HCT116 (cell line): ENCODE data around the gene GGT6. TPM values are rescaled to one million over a fixed set of nuclear protein-coding genes. Genes with fewer than 3 reads are reported as not detected.

Experiments
- ATAC-seq: fragments of 200-7000 bp; cut with Tn5 transposase; 2 replicates; pipeline ENCODE4 v1.9.1; 2020; ENCODE audit warnings: mild to moderate bottlenecking, moderate library complexity
- BruUV-seq: library from RNA; stranded (reverse); fragments of 400-500 nt; replicated peaks from 2 replicates; lab custom pipeline; 2021; lab: Mats Ljungman, UMichigan
- CTCF ChIA-PET: fragments of 300-600 bp; sonication (Branson Sonifier 250); formaldehyde crosslinking; loops from one replicate; lab custom pipeline; 2021; ENCODE audit warnings: antibody characterized with exemption; lab: Charles Lee
- POLR2A ChIA-PET: fragments of 300-600, 350-600 bp; sonication (Branson Sonifier 250); formaldehyde crosslinking; loops from one replicate; lab custom pipeline; 2021; ENCODE audit warnings: antibody characterized with exemption; lab: Charles Lee
- RAD21 ChIA-PET, 2 experiments: fragments of 300-600 bp; sonication (Branson Sonifier 250); formaldehyde crosslinking; loops; one replicate each; lab custom pipeline; 2023; ENCODE audit warnings: low total read pairs in 2 of 2; ENCODE audit not compliant: uncharacterized antibody in 2 of 2, unreplicated experiment in 2 of 2, low non-redundant PET in 1 of 2; lab: Charles Lee
- DNase-seq: peaks from one replicate; pipeline ENCODE4 v3.0.0-alpha.2; 2010; ENCODE audit warnings: low read depth, low spot score
- H2AFZ ChIP-seq: fragments of 200-600 bp; shearing (Covaris generic), sonication (generic); 2 replicates; pipeline ENCODE4 v1.6.1; 2017; ENCODE audit warnings: low read depth, mixed run types, mixed read lengths, antibody characterized with exemption, low read length; ENCODE audit not compliant: poor library complexity, severe bottlenecking
- H3K27ac ChIP-seq: 2 replicates; pipeline ENCODE4 v1.5.1; 2012; ENCODE audit warnings: low read depth, low read length
- H3K27me3 ChIP-seq: fragments of 200-600 bp; sonication (generic); 2 replicates; pipeline ENCODE4 v1.6.1; 2016; ENCODE audit warnings: mixed run types, low read length, mixed read lengths; ENCODE audit not compliant: insufficient read depth
- H3K36me3 ChIP-seq, 2 experiments: fragments of 200-500 bp in 1 of 2; fragments of 200-600 bp in 1 of 2; sonication (Bioruptor generic) in 1 of 2; sonication (generic) in 1 of 2; 2 replicates each; pipeline versions ENCODE4 v1.5.1 to v1.6.1; 2014 to 2016; ENCODE audit warnings: low read length in 2 of 2, inconsistent platforms in 1 of 2, mixed read lengths in 1 of 2, mixed run types in 1 of 2; ENCODE audit not compliant: insufficient read depth in 2 of 2, control insufficient read depth in 1 of 2
- H3K4me1 ChIP-seq, 2 experiments: fragments of 200-600 bp in 1 of 2; sonication (generic) in 1 of 2; 2 replicates each; pipeline versions ENCODE4 v1.5.1 to v1.6.1; 2012 to 2017; ENCODE audit warnings: low read length in 2 of 2, inconsistent platforms in 1 of 2, mild to moderate bottlenecking in 1 of 2, mixed read lengths in 1 of 2, mixed run types in 1 of 2, moderate library complexity in 1 of 2; ENCODE audit not compliant: insufficient read depth in 2 of 2, control insufficient read depth in 1 of 2
- H3K4me2 ChIP-seq: fragments of 200-600 bp; sonication (generic); 2 replicates; pipeline ENCODE4 v1.6.1; 2017; ENCODE audit warnings: mixed run types, low read length, mixed read lengths
- H3K4me3 ChIP-seq, 2 experiments: fragments of 200-600 bp in 1 of 2; sonication (generic) in 1 of 2; replicated peaks in 1 of 2; 2 replicates each; pipeline ENCODE4 v1.5.1; 2011 to 2016; ENCODE audit warnings: low read length in 2 of 2, control low read depth in 1 of 2, low read depth in 1 of 2, mild to moderate bottlenecking in 1 of 2, mixed read lengths in 1 of 2, mixed run types in 1 of 2
- H3K79me2 ChIP-seq: fragments of 200-600 bp; sonication (generic); 2 replicates; pipeline ENCODE4 v1.6.1; 2017; ENCODE audit warnings: mild to moderate bottlenecking, mixed run types, low read length, moderate library complexity, mixed read lengths; ENCODE audit not compliant: insufficient read depth
- H3K9ac ChIP-seq: fragments of 200-600 bp; sonication (generic); 2 replicates; pipeline ENCODE4 v1.6.1; 2016; ENCODE audit warnings: low read length, mixed read lengths
- H3K9me2 ChIP-seq: fragments of 200-600 bp; sonication (generic), shearing (Covaris generic); 2 replicates; pipeline ENCODE4 v1.6.1; 2017; ENCODE audit warnings: mixed run types, mild to moderate bottlenecking, moderate library complexity; ENCODE audit not compliant: insufficient read depth
- H3K9me3 ChIP-seq, 2 experiments: fragments of 200-500 bp in 1 of 2; fragments of 200-600 bp in 1 of 2; sonication (Bioruptor generic) in 1 of 2; sonication (generic) in 1 of 2; 2 replicates each; pipeline ENCODE4 v1.6.1; 2014 to 2017; ENCODE audit warnings: low read length in 2 of 2, mixed read lengths in 2 of 2, inconsistent platforms in 1 of 2, low read depth in 1 of 2, mild to moderate bottlenecking in 1 of 2, mixed run types in 1 of 2, moderate library complexity in 1 of 2; ENCODE audit not compliant: control insufficient read depth in 1 of 2, insufficient read depth in 1 of 2
- H4K20me1 ChIP-seq: fragments of 200-600 bp; sonication (generic), shearing (Covaris generic); 2 replicates; pipeline ENCODE4 v1.6.1; 2017; ENCODE audit warnings: mixed run types, mild to moderate bottlenecking, moderate library complexity; ENCODE audit not compliant: insufficient read depth
- CBX3 ChIP-seq: IDR thresholded peaks from 2 replicates; pipeline ENCODE4 v1.6.1; 2012; ENCODE audit warnings: low read depth
- CEBPB ChIP-seq: IDR thresholded peaks from 2 replicates; pipeline ENCODE4 v1.6.1; 2012; ENCODE audit warnings: low read depth
- ELF1 ChIP-seq: IDR thresholded peaks from 2 replicates; pipeline ENCODE4 v1.6.1; 2012; ENCODE audit warnings: low read depth, borderline replicate concordance
- EZH2 ChIP-seq: fragments of 200-600 bp; sonication (generic); IDR thresholded peaks from 2 replicates; pipeline ENCODE4 v1.6.1; 2017; ENCODE audit warnings: antibody characterized with exemption, mixed run types
- FOSL1 ChIP-seq: IDR thresholded peaks from 2 replicates; pipeline ENCODE4 v1.6.1; 2012; ENCODE audit warnings: low read depth
- JUND ChIP-seq: IDR thresholded peaks from 2 replicates; pipeline ENCODE4 v1.6.1; 2012
- POLR2A ChIP-seq: IDR thresholded peaks from 2 replicates; pipeline ENCODE4 v1.7.0; 2011; ENCODE audit warnings: borderline replicate concordance; ENCODE audit not compliant: insufficient read depth, insufficient read length; ENCODE audit errors: extremely low read depth
- POLR2AphosphoS5 ChIP-seq: IDR thresholded peaks from 2 replicates; pipeline ENCODE4 v1.6.1; 2011; ENCODE audit warnings: mild to moderate bottlenecking, low read depth, low read length, moderate library complexity
- RAD21 ChIP-seq: IDR thresholded peaks from 2 replicates; pipeline ENCODE4 v1.6.1; 2012; ENCODE audit warnings: low read depth, mild to moderate bottlenecking
- TCF7L2 ChIP-seq: IDR thresholded peaks from 2 replicates; pipeline ENCODE4 v1.7.0; 2011; ENCODE audit warnings: borderline replicate concordance, inconsistent platforms; ENCODE audit not compliant: insufficient read depth, insufficient read length; ENCODE audit errors: extremely low read depth
- YY1 ChIP-seq: IDR thresholded peaks from 2 replicates; pipeline ENCODE4 v1.6.1; 2011; ENCODE audit warnings: low read length, low read depth, moderate library complexity, mild to moderate bottlenecking; ENCODE audit not compliant: insufficient replicate concordance; ENCODE audit errors: extremely low read depth
- ZBTB33 ChIP-seq: IDR thresholded peaks from 2 replicates; pipeline ENCODE4 v1.6.1; 2011; ENCODE audit warnings: mild to moderate bottlenecking, low read length, moderate library complexity; ENCODE audit not compliant: insufficient replicate concordance; ENCODE audit errors: extremely low read depth
- ZFX ChIP-seq: fragments of 450-650 bp; IDR thresholded peaks from 2 replicates; pipeline ENCODE4 v1.6.1; 2017
- ZNF274 ChIP-seq: fragments of 200-500 bp; sonication (Bioruptor generic); IDR thresholded peaks from 2 replicates; pipeline ENCODE4 v1.6.1; 2014; ENCODE audit warnings: mild to moderate bottlenecking, low read depth, low read length, inconsistent platforms
- intact Hi-C: fragments of 100-400 bp; cut with micrococcal nuclease; formaldehyde crosslinking; loops from 2 replicates; pipeline ENCODE4 v1.10.0; 2022
- total RNA-seq: library from RNA; stranded (reverse); gene quantifications from one replicate; pipeline ENCODE4 v1.2.1, GENCODE V29; 2021; ENCODE audit not compliant: unreplicated experiment
- TF ChIP-seq, protein P1 (sequence below), 3 experiments: fragments of 200-600 bp in 1 of 3; sonication (generic) in 1 of 3; IDR thresholded peaks in 2 of 3; conservative IDR thresholded peaks in 1 of 3; 2 replicates each; pipeline ENCODE4 v1.5.1; 2012 to 2017; ENCODE audit warnings: low read depth in 2 of 3, low read length in 2 of 3, antibody characterized with exemption in 1 of 3, borderline replicate concordance in 1 of 3, control low read depth in 1 of 3, mild to moderate bottlenecking in 1 of 3, mixed read lengths in 1 of 3, mixed run types in 1 of 3, moderate library complexity in 1 of 3; ENCODE audit not compliant: insufficient read depth in 1 of 3
- TF ChIP-seq, protein P2 (sequence below): IDR thresholded peaks from 2 replicates; pipeline ENCODE4 v1.6.1; 2012

The GGT6 gene
- total RNA-seq, 1 experiment from 2014 or later: 0.10 TPM

- H4K20me1 ChIP-seq: no peaks in the 10 kb centered on the region
- intact Hi-C loops: no loop called here
- H2AFZ ChIP-seq: no peak overlapping the region
- no peak overlapping the region for H3K4me3 ChIP-seq
- H3K9me3 ChIP-seq: no peaks in the 10 kb centered on the region
- CTCF ChIA-PET: interaction anchor here (1.5 kb wide), 1 partner anchor 10 kb away, joined by 7 read pairs; no protein-coding TSS in a partner anchor
- no peak overlapping the region for H3K4me2 ChIP-seq
- no peaks in the 10 kb centered on the region for H3K79me2 ChIP-seq
- BruUV-seq: no TSS peak
- H3K9me2 ChIP-seq: no peaks in the 10 kb centered on the region
- H3K4me1 ChIP-seq: no peaks in the 10 kb centered on the region
- TF ChIP-seq JUND (no peak), ZBTB33 (no peak), POLR2AphosphoS5 (no peak), ELF1 (no peak), CEBPB (no peak), TCF7L2 (no peak), RAD21 (no peak), CBX3 (no peak), ZFX (no peak), FOSL1 (no peak), ZNF274 (no peak), YY1 (no peak), EZH2 (no peak), POLR2A (no peak)
- TF ChIP-seq, protein P1, sequence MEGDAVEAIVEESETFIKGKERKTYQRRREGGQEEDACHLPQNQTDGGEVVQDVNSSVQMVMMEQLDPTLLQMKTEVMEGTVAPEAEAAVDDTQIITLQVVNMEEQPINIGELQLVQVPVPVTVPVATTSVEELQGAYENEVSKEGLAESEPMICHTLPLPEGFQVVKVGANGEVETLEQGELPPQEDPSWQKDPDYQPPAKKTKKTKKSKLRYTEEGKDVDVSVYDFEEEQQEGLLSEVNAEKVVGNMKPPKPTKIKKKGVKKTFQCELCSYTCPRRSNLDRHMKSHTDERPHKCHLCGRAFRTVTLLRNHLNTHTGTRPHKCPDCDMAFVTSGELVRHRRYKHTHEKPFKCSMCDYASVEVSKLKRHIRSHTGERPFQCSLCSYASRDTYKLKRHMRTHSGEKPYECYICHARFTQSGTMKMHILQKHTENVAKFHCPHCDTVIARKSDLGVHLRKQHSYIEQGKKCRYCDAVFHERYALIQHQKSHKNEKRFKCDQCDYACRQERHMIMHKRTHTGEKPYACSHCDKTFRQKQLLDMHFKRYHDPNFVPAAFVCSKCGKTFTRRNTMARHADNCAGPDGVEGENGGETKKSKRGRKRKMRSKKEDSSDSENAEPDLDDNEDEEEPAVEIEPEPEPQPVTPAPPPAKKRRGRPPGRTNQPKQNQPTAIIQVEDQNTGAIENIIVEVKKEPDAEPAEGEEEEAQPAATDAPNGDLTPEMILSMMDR (IDR thresholded peaks at IDR 0.05 in 2 of 3, conservative IDR thresholded peaks at IDR 0.05 in 1 of 3; ENCODE audit: borderline replicate concordance in 1 of 3, insufficient read depth in 1 of 3, low read depth in 2 of 3, low read length in 2 of 3): no peak
- TF ChIP-seq, protein P2, sequence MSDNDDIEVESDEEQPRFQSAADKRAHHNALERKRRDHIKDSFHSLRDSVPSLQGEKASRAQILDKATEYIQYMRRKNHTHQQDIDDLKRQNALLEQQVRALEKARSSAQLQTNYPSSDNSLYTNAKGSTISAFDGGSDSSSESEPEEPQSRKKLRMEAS: no peak
- TF ChIP-seq, all 23 proteins: peak for 0
- H3K36me3 ChIP-seq: no peaks in the 10 kb centered on the region
- ATAC-seq: no peak
- ChIA-PET POLR2A (no interaction called here), RAD21 (no interaction called here)
- no peak for DNase-seq
- no peaks in the 10 kb centered on the region for H3K27me3 ChIP-seq
- H3K27ac ChIP-seq: no peak overlapping the region
- H3K9ac ChIP-seq: no peak overlapping the region
These were observed 16.4 kb upstream of the GGT6 start for GRCh38 chr17:4576729-4577322.
